HUES48 (cell line): ENCODE measurements around the gene DDAH2.

Source experiments
- H3K27ac ChIP-seq: one replicate; pipeline ENCODE4 v1.7.0; 2013; ENCODE audit warnings: low read depth, low read length, inconsistent platforms
- H3K27me3 ChIP-seq: 2 replicates; pipeline ENCODE4 v1.6.1; 2013; ENCODE audit warnings: mild to moderate bottlenecking, low read length; ENCODE audit not compliant: control insufficient read depth, insufficient read depth
- H3K36me3 ChIP-seq: 2 replicates; pipeline ENCODE4 v1.6.1; 2013; ENCODE audit warnings: low read length; ENCODE audit not compliant: control insufficient read depth, insufficient read depth
- H3K4me1 ChIP-seq: 2 replicates; pipeline ENCODE4 v1.6.1; 2013; ENCODE audit warnings: mild to moderate bottlenecking, low read length; ENCODE audit not compliant: control insufficient read depth, insufficient read depth
- H3K4me3 ChIP-seq: 2 replicates; pipeline ENCODE4 v1.5.1; 2013; ENCODE audit warnings: mild to moderate bottlenecking, low read depth, low read length
- H3K9ac ChIP-seq: 2 replicates; pipeline ENCODE4 v1.6.1; 2013; ENCODE audit warnings: mild to moderate bottlenecking, low read depth, low read length, moderate library complexity
- H3K9me3 ChIP-seq: 2 replicates; pipeline ENCODE4 v1.6.1; 2013; ENCODE audit warnings: low read length; ENCODE audit not compliant: control insufficient read depth, insufficient read depth

Gene DDAH2

DNA sequence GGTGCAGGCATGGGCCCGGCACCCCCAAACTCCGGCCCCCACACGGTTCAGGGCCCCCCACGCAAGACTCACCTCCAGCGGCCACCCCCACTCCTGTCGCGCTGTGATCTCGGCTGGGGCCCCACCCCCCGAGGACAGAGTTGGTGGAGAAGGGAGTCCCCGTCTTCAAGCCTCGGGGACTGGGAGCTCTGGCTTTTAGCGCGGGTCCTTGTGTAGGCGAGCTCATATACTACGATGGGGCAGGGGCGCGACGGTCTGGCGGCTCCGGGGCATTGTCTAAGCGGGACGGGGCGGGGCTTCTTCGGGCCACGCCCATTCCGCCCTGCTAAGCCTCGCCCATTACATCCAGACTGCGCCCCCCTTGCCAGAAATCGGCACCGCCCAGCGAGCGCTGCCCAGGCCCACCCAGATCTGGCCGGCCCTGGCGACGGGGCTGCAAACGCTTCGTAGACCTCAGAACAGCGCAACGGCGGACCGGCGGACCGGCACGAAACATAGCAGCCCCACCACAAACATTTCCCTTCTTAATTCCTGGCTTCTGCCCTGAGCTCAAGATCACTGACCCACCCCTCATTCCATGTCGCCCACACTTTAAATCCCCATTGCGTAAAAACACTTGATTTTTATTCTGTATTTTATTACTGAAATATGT is 1.0 kb upstream of the DDAH2 start:
- H3K27me3 ChIP-seq = no peaks in the 10 kb centered on the region
- no peaks in the 10 kb centered on the region for H3K9me3 ChIP-seq
- H3K4me3 ChIP-seq = peak overlapping the region; percentile 96
- H3K27ac ChIP-seq = peak overlapping the region; percentile 97
- peak overlapping the region; percentile 67 for H3K9ac ChIP-seq
- H3K36me3 ChIP-seq = peaks cover 55% of the 10 kb centered on the region
- peaks cover 14% of the 10 kb centered on the region for H3K4me1 ChIP-seq

DNA sequence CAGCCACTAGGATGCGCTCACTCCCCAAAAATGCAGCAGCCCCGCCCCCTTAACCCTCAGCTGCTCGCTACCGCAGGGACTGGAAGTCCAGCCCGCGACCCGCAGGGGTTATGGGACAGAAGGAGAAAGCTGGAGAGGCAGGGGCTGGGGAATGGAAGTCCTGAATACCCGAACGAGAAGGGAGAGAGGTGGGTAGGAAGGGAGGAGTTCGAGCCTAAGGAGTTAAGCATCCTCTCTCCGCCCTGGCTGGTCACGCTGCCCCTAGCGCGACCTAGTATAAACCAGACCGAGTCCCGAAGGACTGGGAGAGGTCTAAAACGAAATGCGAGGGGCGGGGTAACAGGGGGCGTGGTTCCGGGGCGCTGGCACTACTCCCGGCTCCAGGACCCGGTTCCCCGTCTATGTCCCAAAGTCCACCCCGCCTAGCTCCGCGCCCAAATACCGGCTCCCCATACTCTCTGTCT is 448 bp upstream of the DDAH2 start:
- H3K4me3 ChIP-seq = peak overlapping the region; percentile 96
- H3K27me3 ChIP-seq = no peaks in the 10 kb centered on the region
- peak overlapping the region; percentile 97 for H3K27ac ChIP-seq
- H3K4me1 ChIP-seq = peaks cover 13% of the 10 kb centered on the region
- peak overlapping the region; percentile 67 for H3K9ac ChIP-seq
- H3K36me3 ChIP-seq = peaks cover 55% of the 10 kb centered on the region
- no peaks in the 10 kb centered on the region for H3K9me3 ChIP-seq

DNA sequence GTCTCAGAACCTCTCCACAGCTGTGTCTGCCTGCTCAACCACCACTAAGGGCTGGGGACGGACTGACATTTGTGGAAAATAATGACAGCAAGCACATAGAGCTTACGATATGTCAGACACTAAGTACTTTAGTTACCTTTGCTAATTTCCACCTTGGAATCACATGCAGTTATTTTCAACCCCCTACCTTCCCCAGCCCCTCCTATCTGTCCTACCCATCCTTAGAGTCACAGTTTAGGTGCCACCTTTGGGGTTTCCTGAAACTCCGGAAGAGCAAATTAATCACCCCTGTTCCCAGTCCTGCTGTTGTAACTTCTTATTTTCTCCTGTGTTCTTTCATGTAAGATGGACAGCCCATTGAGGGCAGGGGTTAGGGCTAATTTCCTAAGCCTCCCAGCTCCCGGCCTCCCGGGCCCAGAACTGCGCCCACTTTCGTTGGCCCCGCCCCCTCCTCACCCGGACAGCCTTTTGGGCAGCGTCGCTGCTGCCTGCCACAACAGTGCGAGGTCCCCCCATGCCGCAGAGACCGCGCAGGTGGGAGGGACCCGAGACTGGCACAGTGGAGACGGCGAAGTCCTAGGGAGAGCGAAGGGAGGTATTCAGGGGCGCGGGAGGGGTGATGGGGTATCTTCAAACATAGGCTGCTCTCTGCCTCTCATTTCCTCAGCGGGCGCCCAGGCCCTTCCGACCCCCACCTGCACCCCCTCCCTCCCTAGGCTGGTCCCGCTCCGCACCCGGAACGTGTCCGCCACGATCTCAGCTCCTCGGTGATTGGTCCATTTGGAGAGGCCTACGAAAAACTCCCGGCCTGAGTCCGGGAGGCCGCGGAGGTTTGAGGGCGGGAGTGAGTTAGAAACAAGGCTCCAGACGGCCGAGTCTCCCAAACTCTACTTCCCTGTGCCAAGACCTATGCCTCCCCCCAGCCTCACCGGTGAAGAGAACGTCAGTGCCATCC is 1.1 kb downstream of the DDAH2 start:
- Histone ChIP-seq H3K36me3 (peaks cover 41% of the 10 kb centered on the region), H3K4me1 (peaks cover 8% of the 10 kb centered on the region), H3K9ac (no peak overlapping the region), H3K27ac (no peak overlapping the region), H3K4me3 (no peak overlapping the region), H3K27me3 (no peaks in the 10 kb centered on the region), H3K9me3 (no peaks in the 10 kb centered on the region)

DNA sequence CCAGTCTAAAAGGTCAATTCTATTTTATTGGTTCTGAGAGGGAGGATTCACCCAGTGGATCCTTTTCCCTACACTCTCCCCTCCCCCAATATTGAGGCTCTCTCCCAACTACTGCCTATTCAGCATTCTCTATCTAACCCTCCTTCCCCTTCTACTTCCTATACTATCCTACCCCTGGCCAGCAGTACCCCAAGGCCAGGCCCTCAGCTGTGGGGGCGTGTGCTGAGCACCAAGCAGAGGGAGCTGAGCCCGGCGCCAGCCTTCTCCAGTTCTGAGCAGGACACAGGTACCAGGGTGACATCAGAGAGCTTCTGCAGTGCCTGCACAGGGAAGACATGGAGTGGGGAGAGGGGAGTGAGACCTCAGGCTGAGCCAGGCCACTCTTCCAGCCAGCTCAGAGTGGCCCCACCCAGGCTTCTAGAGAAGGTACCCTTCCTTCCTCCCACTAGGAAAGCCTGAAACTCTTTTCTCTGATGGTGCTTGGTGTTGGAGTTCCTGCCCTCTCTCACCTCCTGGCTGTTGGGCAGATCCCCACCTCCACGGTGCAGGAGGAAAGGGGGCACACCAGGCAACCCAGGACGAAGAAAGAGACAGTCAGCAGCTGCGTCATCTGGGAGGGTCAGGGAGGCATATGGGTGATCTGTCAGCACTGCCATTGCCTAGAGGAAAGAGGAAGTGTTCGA is 1.9 kb downstream of the DDAH2 start:
- H3K36me3 ChIP-seq = peaks cover 35% of the 10 kb centered on the region
- H3K4me3 ChIP-seq = no peak overlapping the region
- H3K27ac ChIP-seq = no peak overlapping the region
- no peak overlapping the region for H3K9ac ChIP-seq
- peaks cover 8% of the 10 kb centered on the region for H3K4me1 ChIP-seq
- no peaks in the 10 kb centered on the region for H3K9me3 ChIP-seq
- no peaks in the 10 kb centered on the region for H3K27me3 ChIP-seq

DNA sequence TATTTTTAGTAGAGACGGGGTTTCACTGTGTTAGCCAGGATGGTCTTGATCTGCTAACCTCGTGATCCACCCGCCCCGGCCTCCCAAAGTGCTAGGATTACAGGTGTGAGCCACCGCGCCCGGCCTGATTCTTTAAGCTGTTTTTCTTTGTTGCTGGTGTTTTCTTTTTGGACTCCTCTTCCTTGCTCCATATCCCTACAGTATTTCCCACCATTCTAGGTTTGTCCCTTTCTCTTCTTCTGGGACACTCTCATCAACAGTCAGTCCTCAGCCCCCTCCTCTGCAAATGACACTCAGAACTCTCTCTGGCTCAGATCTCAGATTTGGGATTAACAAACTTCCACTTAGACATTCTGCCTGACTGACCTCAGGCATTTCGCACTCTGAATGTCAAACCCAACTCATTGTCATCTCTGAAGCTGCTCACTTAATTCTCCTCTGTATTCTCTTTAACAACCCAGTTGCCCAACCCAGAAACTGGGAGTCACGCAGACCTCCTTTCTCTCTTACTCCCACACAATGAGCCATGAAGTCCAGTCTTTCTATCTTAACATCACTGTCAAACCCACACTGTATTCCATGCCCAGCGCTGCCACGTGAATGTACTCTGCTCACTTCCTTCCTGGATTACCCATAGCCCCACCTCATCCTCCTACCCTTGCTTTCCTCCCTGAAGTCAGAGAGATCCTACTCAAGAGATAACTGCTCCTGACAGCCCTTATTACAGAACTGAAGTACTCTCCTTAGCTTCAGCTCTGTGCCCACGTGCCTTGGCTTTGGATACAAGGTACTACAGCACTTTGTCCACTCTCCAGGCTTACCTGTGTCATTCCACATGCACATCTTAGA is 3.4 kb downstream of the DDAH2 start:
- H3K27me3 ChIP-seq = no peaks in the 10 kb centered on the region
- H3K4me3 ChIP-seq = no peak overlapping the region
- no peak overlapping the region for H3K27ac ChIP-seq
- peaks cover 22% of the 10 kb centered on the region for H3K36me3 ChIP-seq
- H3K9ac ChIP-seq = no peak overlapping the region
- H3K4me1 ChIP-seq = peaks cover 8% of the 10 kb centered on the region
- H3K9me3 ChIP-seq = no peaks in the 10 kb centered on the region

DNA sequence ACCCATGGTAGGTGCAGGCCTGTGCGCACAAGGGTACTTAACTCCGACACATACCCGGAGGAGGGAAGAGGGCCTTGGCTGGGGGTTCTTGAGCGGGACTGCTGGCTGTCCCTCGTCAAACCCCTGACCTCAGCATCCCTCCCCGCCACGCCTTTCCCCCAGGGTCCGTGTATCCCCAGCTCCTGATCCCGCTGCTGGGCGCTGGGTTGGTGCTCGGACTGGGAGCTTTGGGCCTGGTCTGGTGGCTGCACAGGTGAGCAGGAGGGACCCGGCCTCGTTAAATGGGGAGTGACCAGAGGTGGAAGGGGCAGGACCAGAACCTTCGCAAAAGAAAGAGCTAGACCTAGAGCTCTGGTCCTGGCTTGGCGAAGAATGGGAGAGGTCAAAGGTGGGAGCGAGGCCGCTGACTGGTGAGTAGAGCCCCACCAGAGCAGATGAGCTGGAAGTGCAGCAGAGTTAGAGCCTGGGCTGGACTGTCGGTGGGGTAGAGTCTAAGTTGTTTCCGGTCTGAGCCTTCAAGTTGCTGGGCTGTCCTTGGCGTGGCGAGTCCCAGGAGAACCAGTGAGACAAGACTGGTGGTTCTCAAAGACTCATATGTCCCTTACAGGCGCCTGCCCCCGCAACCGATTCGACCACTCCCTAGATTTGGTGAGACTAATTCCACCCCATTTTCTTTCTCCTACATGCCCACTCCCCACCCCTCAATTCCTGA is 5.0 kb downstream of the DDAH2 start:
- no peaks in the 10 kb centered on the region for H3K9me3 ChIP-seq

DNA sequence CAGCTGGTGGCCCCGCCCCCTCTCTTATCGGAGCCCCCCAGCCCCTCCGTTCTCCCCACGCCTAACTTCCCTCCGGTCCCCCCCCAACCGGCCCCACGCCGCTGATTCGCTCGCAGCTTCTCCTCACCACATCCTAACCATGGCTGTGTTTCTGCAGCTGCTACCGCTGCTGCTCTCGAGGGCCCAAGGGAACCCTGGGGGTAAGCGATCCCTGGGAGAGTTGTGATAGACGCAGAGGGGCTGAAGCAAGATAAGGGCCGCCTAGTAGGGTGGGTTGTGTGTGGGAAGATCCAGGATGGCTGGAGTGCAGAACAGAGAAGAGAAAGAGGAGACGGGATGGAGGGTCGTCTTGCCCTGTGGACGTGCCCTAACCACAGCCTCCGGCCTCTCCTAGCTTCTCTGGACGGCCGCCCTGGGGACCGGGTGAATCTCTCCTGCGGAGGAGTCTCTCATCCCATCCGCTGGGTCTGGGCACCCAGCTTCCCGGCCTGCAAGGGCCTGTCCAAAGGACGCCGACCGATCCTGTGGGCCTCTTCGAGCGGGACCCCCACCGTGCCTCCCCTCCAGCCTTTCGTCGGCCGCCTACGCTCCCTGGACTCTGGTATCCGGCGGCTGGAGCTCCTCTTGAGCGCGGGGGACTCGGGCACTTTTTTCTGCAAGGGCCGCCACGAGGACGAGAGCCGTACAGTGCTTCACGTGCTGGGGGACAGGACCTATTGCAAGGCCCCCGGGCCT is 5.7 kb downstream of the DDAH2 start, which contains the start of gene MPIG6B:
TSS of gene MPIG6B (plus strand) at position 129 of the 735 bp plus-strand sequence. CDS start at position 140, 11 bp downstream.
- Histone ChIP-seq H3K9me3 (no peaks in the 10 kb centered on the region), H3K27me3 (no peaks in the 10 kb centered on the region), H3K36me3 (peaks cover 20% of the 10 kb centered on the region), H3K27ac (no peak within 1 kb of the TSS), H3K4me1 (peaks cover 5% of the 10 kb centered on the region), H3K9ac (no peak within 1 kb of the TSS), H3K4me3 (no peak within 1 kb of the TSS)

More for the DNA sequence above, 5.0 kb downstream of the DDAH2 start:
- no peak overlapping the region for H3K9ac ChIP-seq
- H3K4me3 ChIP-seq = no peak overlapping the region
- H3K36me3 ChIP-seq = peaks cover 20% of the 10 kb centered on the region
- 0 out of 2 replicates have a peak, but pooled peaks cover 3% of the 10 kb centered on the region for H3K4me1 ChIP-seq
- H3K27me3 ChIP-seq = no peaks in the 10 kb centered on the region
- H3K27ac ChIP-seq = no peak overlapping the region

DNA sequence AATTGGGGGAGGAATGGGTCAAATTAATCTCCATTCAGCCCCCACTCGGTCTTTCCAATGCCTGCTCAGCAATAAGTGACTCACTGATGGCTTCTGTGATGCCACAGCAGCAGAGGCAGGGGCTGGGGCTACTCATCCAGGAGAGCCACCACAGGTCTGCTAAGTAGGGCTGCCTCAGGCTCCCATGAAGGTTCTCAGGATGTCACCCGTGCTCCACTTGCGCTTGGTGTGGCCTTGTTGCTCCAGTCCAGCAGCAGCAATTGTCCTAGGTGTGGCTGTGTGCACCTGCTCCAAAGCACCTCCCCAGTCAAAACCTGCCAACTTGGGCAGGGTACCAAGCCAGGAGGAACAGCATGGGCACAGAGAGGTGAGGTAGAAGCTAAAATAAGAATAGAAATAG is 6.9 kb downstream of the DDAH2 start:
- Histone ChIP-seq H3K4me3 (no peak overlapping the region), H3K27ac (no peak overlapping the region), H3K9ac (no peak overlapping the region), H3K36me3 (peaks cover 14% of the 10 kb centered on the region), H3K4me1 (peaks cover 13% of the 10 kb centered on the region), H3K27me3 (no peaks in the 10 kb centered on the region), H3K9me3 (no peaks in the 10 kb centered on the region)

DNA sequence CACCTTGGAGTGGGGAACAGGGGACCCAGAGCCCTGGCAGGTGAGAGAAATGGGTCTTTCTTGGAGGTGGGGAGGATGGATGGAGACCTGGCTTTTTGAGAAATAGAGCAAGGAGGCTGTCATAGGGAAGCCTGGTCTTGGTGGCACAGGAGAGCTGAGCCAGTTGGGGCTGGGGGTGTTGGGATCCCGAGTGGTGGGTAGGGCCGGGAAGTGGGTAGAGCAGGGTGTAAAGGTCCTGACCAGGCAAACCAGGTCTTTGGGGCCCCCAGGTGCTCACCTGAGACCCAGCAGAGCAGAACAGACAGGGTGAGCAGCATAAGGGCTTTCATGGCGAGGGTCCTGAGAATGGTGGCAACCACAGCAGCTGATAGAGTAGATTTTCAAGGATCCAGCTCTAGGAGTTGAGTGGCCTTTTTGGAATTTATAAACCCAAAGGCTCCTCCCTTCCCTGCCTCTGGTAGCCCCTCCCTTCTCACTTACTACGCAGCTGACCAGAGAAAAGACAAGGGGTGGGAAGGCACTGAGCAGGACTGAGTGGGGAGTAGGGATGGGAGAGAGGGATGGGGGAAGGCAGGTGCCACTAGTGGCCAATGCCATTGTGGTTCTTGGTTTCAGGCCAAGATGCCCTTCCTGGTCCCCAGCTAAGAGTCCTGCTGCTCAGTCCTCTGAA is 7.6 kb downstream of the DDAH2 start, which contains the start of gene LY6G6C:
TSS of gene LY6G6C (minus strand) at position 396 of the 670 bp plus-strand sequence. CDS start at position 329, 67 bp downstream.
- Histone ChIP-seq H3K9me3 (no peaks in the 10 kb centered on the region), H3K27ac (no peak within 1 kb of the TSS), H3K36me3 (peaks cover 7% of the 10 kb centered on the region)

More for the DNA sequence above, 7.6 kb downstream of the DDAH2 start, which contains the start of gene LY6G6C:
- H3K4me1 ChIP-seq = peaks cover 13% of the 10 kb centered on the region
- no peak within 1 kb of the TSS for H3K9ac ChIP-seq
- H3K4me3 ChIP-seq = no peak within 1 kb of the TSS
- no peaks in the 10 kb centered on the region for H3K27me3 ChIP-seq
